ENCODE measurements around the gene NRDE2.

NRDE2 gene

DNA sequence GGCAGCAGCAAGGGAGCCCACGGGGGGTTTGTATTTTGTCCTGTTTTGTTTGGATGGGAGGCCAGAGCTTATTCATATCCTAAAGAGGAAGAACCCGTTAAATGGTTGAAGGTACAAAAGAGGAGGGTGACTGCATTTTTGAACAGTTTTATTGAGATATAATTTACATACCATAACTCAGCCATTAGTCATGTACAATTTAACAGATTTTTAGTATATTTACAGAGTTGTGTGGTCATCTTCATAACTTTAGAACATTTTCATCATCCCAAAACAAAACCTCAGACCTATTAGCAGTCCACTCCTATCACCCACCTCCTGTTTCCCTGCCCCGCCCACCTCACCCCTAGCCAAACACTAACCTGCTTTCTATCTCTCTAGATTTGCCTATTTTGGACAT, 12.6 kb downstream of the NRDE2 start:
- Mint-ChIP-seq H3K9me3 (peaks cover 3% of the 10 kb centered on the region), H3K27me3 (ENCODE audit: low read depth) (no peaks in the 10 kb centered on the region), H3K36me3 (ENCODE audit: low read depth) (peaks cover 56% of the 10 kb centered on the region), H3K27ac (no peak overlapping the region), H3K4me3 (no peak overlapping the region), H3K4me1 (no peaks in the 10 kb centered on the region)
- TF ChIP-seq, protein P1, sequence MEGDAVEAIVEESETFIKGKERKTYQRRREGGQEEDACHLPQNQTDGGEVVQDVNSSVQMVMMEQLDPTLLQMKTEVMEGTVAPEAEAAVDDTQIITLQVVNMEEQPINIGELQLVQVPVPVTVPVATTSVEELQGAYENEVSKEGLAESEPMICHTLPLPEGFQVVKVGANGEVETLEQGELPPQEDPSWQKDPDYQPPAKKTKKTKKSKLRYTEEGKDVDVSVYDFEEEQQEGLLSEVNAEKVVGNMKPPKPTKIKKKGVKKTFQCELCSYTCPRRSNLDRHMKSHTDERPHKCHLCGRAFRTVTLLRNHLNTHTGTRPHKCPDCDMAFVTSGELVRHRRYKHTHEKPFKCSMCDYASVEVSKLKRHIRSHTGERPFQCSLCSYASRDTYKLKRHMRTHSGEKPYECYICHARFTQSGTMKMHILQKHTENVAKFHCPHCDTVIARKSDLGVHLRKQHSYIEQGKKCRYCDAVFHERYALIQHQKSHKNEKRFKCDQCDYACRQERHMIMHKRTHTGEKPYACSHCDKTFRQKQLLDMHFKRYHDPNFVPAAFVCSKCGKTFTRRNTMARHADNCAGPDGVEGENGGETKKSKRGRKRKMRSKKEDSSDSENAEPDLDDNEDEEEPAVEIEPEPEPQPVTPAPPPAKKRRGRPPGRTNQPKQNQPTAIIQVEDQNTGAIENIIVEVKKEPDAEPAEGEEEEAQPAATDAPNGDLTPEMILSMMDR (IDR thresholded peaks at IDR 0.05; ENCODE audit: unreplicated experiment in 3 of 3) = no peak

DNA sequence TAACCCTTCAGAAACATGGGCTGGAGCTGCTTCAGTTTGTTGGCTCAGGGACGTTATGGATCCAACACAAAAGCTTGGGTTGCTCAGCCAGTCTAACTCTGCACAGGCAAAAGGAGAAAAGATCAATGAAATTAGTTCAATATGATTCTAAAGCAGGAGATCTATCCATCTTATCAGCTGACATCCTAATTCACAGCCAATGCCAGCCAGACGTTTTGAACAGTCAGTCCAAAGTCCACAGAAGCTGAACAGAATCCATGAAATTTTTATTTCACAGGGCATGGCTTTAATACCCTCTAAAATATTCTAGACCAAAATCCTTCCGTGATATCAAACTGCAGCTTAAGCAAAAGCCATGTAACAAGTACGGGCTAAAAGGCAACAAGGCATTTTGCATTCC, 13.7 kb downstream of the NRDE2 start:
- no peaks in the 10 kb centered on the region for H3K4me1 Mint-ChIP-seq
- no peak overlapping the region for H3K27ac Mint-ChIP-seq
- H3K9me3 Mint-ChIP-seq = peaks cover 3% of the 10 kb centered on the region
- peaks cover 62% of the 10 kb centered on the region for H3K36me3 Mint-ChIP-seq (ENCODE audit: low read depth)
- H3K4me3 Mint-ChIP-seq = no peak overlapping the region
- TF ChIP-seq, protein P1 (IDR thresholded peaks at IDR 0.05; ENCODE audit: unreplicated experiment in 3 of 3) = no peak
- no peaks in the 10 kb centered on the region for H3K27me3 Mint-ChIP-seq (ENCODE audit: low read depth)

DNA sequence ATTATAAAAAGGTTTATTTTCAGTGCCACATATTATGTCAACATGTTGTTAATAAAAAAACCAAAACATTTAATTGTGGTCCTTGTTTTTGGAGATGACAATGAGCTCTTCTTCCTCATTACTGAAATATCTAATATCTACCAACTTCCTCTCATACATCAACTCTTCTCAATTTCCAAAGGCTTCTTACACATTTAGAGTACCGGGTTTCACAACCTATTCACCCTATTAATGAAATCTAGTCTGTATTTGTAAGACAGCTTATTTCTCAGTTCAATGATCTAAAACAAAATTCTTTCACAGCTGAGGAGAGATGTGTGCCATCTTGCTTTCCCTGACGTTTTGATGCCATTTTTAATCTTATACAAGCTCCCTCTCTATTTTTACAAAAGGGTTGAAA, 14.5 kb downstream of the NRDE2 start:
- H3K27ac Mint-ChIP-seq = no peak overlapping the region
- peaks cover 3% of the 10 kb centered on the region for H3K9me3 Mint-ChIP-seq
- no peak overlapping the region for H3K4me3 Mint-ChIP-seq
- TF ChIP-seq, protein P1 (IDR thresholded peaks at IDR 0.05; ENCODE audit: unreplicated experiment in 3 of 3) = no peak
- peaks cover 67% of the 10 kb centered on the region for H3K36me3 Mint-ChIP-seq (ENCODE audit: low read depth)
- H3K27me3 Mint-ChIP-seq (ENCODE audit: low read depth) = no peaks in the 10 kb centered on the region
- H3K4me1 Mint-ChIP-seq = no peaks in the 10 kb centered on the region

DNA sequence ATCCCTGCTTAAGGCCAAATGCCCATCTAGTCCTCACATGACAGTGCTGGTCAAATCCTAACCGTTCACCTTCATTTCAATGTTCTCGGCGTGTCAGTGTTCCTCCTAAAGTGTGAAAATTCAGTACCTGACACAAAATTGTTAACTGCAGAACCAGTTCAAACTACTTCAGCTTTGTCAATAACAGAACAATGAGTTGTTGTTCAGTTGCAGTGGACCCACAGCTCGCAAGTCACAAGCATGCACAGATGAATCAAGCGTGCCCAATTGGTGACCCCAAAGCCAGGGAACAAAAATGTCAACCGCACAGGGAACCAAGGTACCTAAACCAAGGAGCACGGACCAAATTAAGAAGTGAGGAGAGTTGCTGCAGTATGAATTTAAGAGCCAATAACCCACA, 23.2 kb downstream of the NRDE2 start:
- no peak overlapping the region for H3K4me3 Mint-ChIP-seq
- H3K9me3 Mint-ChIP-seq = no peaks in the 10 kb centered on the region
- peaks cover 3% of the 10 kb centered on the region for H3K4me1 Mint-ChIP-seq
- TF ChIP-seq, protein P1 (IDR thresholded peaks at IDR 0.05; ENCODE audit: unreplicated experiment in 3 of 3) = no peak
- H3K36me3 Mint-ChIP-seq (ENCODE audit: low read depth) = peaks cover 61% of the 10 kb centered on the region
- no peaks in the 10 kb centered on the region for H3K27me3 Mint-ChIP-seq (ENCODE audit: low read depth)
- peak overlapping the region in 1 of 3 experiments; percentile 20 for H3K27ac Mint-ChIP-seq

DNA sequence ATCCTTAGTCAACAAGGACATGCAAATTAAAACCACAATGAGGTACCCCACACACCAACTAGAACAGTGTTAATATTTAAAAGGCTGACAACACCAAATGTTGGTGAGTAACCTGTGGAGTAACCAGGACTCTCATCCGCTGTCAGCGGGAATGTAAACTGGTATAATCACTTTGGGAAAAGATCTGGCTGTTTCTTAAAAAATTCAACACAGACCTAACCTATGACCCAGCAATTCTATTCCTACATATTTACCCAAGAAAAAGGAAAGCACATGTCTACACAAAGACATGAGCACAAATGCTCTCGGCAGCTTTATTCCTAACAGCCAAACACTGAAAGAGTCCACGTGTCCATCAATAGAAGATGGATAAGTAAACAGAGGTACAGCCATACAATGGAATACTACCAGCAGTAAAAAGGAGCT, 26.6 kb downstream of the NRDE2 start:
- Mint-ChIP-seq H3K36me3 (ENCODE audit: low read depth) (peaks cover 58% of the 10 kb centered on the region), H3K4me1 (peaks cover 8% of the 10 kb centered on the region), H3K4me3 (no peak overlapping the region)

DNA sequence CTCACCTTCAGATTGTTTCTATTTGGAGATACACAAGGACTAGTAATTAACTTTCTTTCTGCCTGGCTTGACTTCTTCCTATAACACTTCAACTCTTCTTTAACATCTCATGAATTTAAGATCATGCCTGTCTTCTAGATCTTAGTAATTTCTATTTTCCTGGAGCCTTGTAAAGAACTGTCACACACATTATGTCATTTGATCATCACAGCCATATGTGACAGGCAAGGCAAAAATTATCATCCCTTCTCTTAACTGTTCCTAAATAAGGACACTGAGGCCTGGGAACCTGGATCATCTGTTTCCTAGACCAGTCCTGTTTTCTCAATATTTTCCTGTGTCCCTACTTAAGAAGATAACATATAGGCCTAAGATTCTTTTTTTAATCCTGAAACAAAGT, 27.2 kb downstream of the NRDE2 start:
- H3K27ac Mint-ChIP-seq = no peak overlapping the region

More for the DNA sequence above, 26.6 kb downstream of the NRDE2 start:
- H3K27ac Mint-ChIP-seq = no peak overlapping the region
- TF ChIP-seq, protein P1 (IDR thresholded peaks at IDR 0.05; ENCODE audit: unreplicated experiment in 3 of 3) = no peak
- no peaks in the 10 kb centered on the region for H3K27me3 Mint-ChIP-seq (ENCODE audit: low read depth)
- no peaks in the 10 kb centered on the region for H3K9me3 Mint-ChIP-seq

More for the DNA sequence above, 27.2 kb downstream of the NRDE2 start:
- Mint-ChIP-seq H3K9me3 (no peaks in the 10 kb centered on the region), H3K27me3 (ENCODE audit: low read depth) (no peaks in the 10 kb centered on the region), H3K4me1 (peaks cover 8% of the 10 kb centered on the region), H3K36me3 (ENCODE audit: low read depth) (peaks cover 51% of the 10 kb centered on the region), H3K4me3 (no peak overlapping the region)
- TF ChIP-seq, protein P1 (IDR thresholded peaks at IDR 0.05; ENCODE audit: unreplicated experiment in 3 of 3) = no peak
